Peyer's patch (tissue), 4 donors: ENCODE measurements around the gene FAM120C. TPM values are rescaled to one million over a fixed set of nuclear protein-coding genes. Genes with fewer than 3 reads are reported as not detected.
A peak's percentile ranks its signal among the peaks of the same experiment; 100 is the strongest.

Experiments used
- DNase-seq, 3 donors: peaks; one replicate each; pipeline ENCODE4 v3.0.0-alpha.2; 2017 to 2019
- H3K27ac ChIP-seq, 4 donors: fragments of 200-600 bp; sonication (generic); one replicate each; pipeline ENCODE4 v1.5.1; 2016 to 2019
- H3K27me3 ChIP-seq, 2 donors: fragments of 200-600 bp; sonication (generic); one replicate each; pipeline ENCODE4 v1.5.1; 2019
- H3K36me3 ChIP-seq, 3 donors: fragments of 200-600 bp; sonication (generic); one replicate each; pipeline ENCODE4 v1.5.1; 2016 to 2019
- H3K4me1 ChIP-seq, 4 donors: fragments of 200-600 bp; sonication (generic); one replicate each; pipeline ENCODE4 v1.5.1; 2016 to 2019
- H3K4me3 ChIP-seq, 4 donors: fragments of 200-600 bp; sonication (generic); 1 replicate in 3 of 4; 2 replicates in 1 of 4; pipeline ENCODE4 v1.5.1; 2016 to 2019; ENCODE audit warnings: mild to moderate bottlenecking in 1 of 4
- H3K9me3 ChIP-seq, 4 donors: fragments of 200-600 bp; sonication (generic); one replicate each; pipeline ENCODE4 v1.5.1; 2016 to 2019; ENCODE audit warnings: mild to moderate bottlenecking in 1 of 4
- POLR2A ChIP-seq, 2 donors: fragments of 450-650 bp; IDR thresholded peaks; one replicate each; pipeline ENCODE4 v1.5.1; 2017; ENCODE audit warnings: antibody characterized with exemption in 2 of 2, mild to moderate bottlenecking in 2 of 2, moderate library complexity in 2 of 2
- total RNA-seq, 4 donors: library from RNA; depleted of rRNA; stranded (reverse); fragments of >200 nt; gene quantifications; one replicate each; pipeline ENCODE4 v1.1.0, GENCODE V29; 2016
- TF ChIP-seq, protein P1 (sequence below), 6 experiments: fragments of 450-650 bp in 4 of 6; fragments of 200-600 bp in 2 of 6; sonication (generic) in 1 of 6; IDR thresholded peaks; one replicate each; pipeline ENCODE4 v1.5.1; 2017 to 2019; ENCODE audit warnings: antibody characterized with exemption in 6 of 6, mild to moderate bottlenecking in 3 of 6, moderate library complexity in 1 of 6

FAM120C gene
- total RNA-seq, 4 donors from 2014 or later = 5.0 to 12.4 (median 5.2) TPM

DNA sequence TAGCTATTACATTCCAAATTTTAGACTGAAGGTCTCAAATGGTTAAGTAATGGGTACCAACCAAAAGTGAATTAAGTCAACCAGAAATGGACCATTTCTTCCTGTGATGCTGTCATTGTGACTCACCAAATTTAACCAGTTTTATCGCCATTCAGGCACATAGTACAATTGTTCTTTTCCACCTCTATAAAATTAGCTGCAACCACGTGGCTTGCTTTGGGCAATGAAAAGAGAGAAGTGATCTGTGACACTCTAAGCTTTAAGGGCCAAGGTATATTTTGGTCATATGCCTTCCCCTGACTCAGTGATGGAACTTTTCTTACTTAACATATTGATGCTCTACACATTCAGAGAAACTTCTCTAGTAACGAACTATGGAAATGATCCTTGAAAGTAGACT is 118.5 kb downstream of the FAM120C start:
- no peak for TF ChIP-seq POLR2A (IDR thresholded peaks at IDR 0.05)
- TF ChIP-seq, protein P1, sequence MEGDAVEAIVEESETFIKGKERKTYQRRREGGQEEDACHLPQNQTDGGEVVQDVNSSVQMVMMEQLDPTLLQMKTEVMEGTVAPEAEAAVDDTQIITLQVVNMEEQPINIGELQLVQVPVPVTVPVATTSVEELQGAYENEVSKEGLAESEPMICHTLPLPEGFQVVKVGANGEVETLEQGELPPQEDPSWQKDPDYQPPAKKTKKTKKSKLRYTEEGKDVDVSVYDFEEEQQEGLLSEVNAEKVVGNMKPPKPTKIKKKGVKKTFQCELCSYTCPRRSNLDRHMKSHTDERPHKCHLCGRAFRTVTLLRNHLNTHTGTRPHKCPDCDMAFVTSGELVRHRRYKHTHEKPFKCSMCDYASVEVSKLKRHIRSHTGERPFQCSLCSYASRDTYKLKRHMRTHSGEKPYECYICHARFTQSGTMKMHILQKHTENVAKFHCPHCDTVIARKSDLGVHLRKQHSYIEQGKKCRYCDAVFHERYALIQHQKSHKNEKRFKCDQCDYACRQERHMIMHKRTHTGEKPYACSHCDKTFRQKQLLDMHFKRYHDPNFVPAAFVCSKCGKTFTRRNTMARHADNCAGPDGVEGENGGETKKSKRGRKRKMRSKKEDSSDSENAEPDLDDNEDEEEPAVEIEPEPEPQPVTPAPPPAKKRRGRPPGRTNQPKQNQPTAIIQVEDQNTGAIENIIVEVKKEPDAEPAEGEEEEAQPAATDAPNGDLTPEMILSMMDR (IDR thresholded peaks at IDR 0.05) = no peak
- Histone ChIP-seq H3K4me3 (no peak overlapping the region), H3K36me3 (no peaks in the 10 kb centered on the region), H3K27me3 (no peaks in the 10 kb centered on the region), H3K27ac (no peak overlapping the region), H3K9me3 (no peaks in the 10 kb centered on the region), H3K4me1 (no peaks in the 10 kb centered on the region)
- DNase-seq = no peak

DNA sequence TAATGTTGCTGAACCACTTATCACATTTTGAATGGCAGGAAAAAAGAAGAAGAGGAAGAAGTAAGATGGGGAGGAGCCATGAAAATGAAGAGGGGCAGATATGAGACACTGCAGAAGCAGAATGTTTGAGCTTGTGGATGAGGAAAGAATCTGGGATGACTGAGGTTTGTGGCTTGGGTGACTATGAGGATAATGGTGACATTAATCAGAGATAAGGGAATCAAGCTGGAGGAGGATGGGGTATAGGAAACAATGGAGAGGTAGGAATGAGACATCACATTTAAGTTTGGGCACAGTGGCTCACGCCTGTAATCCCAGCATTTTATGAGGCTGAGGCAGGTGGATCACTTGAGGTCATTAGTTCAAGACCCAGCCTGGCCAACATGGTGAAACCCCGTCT is 119.7 kb downstream of the FAM120C start:
- no peak for TF ChIP-seq POLR2A (IDR thresholded peaks at IDR 0.05)
- TF ChIP-seq, protein P1 (IDR thresholded peaks at IDR 0.05) = no peak
- Histone ChIP-seq H3K36me3 (no peaks in the 10 kb centered on the region), H3K4me3 (no peak overlapping the region), H3K4me1 (no peaks in the 10 kb centered on the region), H3K27ac (no peak overlapping the region), H3K27me3 (no peaks in the 10 kb centered on the region), H3K9me3 (no peaks in the 10 kb centered on the region)
- no peak for DNase-seq

DNA sequence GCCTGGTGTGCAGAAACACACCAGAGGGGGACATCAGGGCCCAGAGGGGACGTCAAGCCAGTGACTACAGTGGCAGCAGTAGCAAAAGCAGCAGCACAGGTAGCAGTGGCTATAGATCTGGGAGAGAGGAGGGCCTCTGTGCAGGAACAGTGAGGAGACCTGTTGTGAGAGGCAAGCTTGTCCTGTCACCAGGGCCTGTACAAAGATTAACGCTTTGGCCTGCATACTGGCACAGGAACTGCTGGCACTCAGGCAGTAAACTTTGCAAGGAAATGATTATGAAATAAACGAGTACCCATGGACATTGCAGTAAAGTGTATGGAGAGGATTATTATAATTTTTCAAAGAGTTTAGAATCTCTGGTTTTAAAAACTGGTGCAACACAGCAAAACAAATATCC is 133.3 kb downstream of the FAM120C start:
- no peak for TF ChIP-seq POLR2A (IDR thresholded peaks at IDR 0.05)
- TF ChIP-seq, protein P1 (IDR thresholded peaks at IDR 0.05) = no peak
- Histone ChIP-seq H3K27ac (no peak overlapping the region), H3K36me3 (no peaks in the 10 kb centered on the region), H3K27me3 (no peaks in the 10 kb centered on the region), H3K9me3 (no peaks in the 10 kb centered on the region), H3K4me3 (no peak overlapping the region), H3K4me1 (no peaks in the 10 kb centered on the region)
- DNase-seq = no peak

DNA sequence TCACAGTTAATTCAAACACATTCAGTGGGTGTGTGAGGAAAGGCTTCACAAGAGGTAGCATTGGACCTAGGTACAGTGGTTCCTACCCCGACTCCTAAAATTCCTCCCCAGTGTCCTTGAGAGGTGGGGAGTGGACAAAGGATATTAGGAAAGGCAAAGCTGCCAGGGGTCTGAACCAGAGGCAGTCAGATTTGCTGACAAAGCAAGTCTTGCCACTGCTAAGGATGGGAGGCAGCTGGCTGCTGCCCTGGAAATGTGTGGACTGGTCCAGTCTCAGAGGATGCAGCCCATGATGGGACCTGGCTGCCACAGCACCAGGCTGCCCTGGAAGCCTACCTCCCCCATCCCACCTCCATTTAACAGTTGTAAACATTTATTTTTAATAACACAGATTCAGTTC is 134.6 kb downstream of the FAM120C start:
- DNase-seq = no peak
- TF ChIP-seq POLR2A (IDR thresholded peaks at IDR 0.05) = no peak
- TF ChIP-seq, protein P1 (IDR thresholded peaks at IDR 0.05) = no peak

DNA sequence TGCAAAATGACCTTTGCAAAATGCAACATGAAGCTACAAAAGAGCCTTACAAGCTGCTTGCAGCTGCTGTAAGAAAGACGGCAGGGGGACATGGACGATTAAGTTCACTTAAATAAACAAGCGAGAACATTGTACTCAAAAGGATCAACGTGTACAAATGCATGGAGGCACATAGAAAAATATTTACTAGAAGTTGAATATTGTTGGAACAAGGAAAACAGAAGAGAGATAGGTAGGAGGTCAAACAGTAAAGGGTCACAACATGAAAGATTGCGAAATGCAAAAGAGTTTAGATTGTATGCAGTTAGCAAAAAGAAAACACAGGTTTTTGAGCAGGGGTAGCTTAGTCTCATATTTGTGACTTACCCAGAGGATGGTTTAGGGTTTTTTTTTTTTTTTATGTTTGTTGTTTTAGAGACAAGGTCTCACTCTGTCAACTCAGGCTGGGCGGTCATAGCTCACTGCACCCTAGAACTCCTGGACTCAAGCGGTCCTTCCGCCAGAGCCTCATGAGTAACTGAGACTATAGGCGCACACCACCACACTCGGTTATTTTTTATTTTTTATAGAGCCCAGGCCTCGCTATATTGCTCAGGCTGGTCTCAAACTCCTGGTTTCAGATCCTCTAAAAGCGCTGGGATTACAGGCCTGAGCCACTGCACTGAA is 137.4 kb downstream of the FAM120C start:
- peak overlapping the region in 1 of 4 donors; percentile 87 for H3K27ac ChIP-seq
- no peaks in the 10 kb centered on the region for H3K27me3 ChIP-seq
- no peak overlapping the region for H3K4me3 ChIP-seq
- no peaks in the 10 kb centered on the region for H3K9me3 ChIP-seq
- H3K36me3 ChIP-seq = peaks cover 0 to 12% (median 0%) of the 10 kb centered on the region in 3 donors
- H3K4me1 ChIP-seq = no peaks in the 10 kb centered on the region
- DNase-seq = no peak
- TF ChIP-seq, protein P1 (IDR thresholded peaks at IDR 0.05) = no peak

More for the DNA sequence above, 134.6 kb downstream of the FAM120C start:
- Histone ChIP-seq H3K36me3 (no peaks in the 10 kb centered on the region), H3K27ac (no peak overlapping the region), H3K4me1 (no peaks in the 10 kb centered on the region), H3K9me3 (no peaks in the 10 kb centered on the region), H3K4me3 (no peak overlapping the region), H3K27me3 (no peaks in the 10 kb centered on the region)
